Neural progenitor cell (in vitro differentiated cells): ENCODE data around the gene ANXA2. TPM values are rescaled to one million over a fixed set of nuclear protein-coding genes. Genes with fewer than 3 reads are reported as not detected.

Source experiments
- DNase-seq: peaks from one replicate; pipeline ENCODE4 v3.0.0-alpha.2; 2016; ENCODE audit warnings: low spot score
- H2AFZ ChIP-seq: fragments of 200-600 bp; sonication (generic); replicated peaks from 2 replicates; pipeline ENCODE4 v1.6.1; 2016; ENCODE audit warnings: antibody characterized with exemption
- H3F3A ChIP-seq: fragments of 200-600 bp; sonication (generic); 2 replicates; pipeline ENCODE4 v1.6.1; 2016; ENCODE audit warnings: antibody characterized with exemption, low read depth
- H3K27ac ChIP-seq: fragments of 200-600 bp; sonication (generic); 2 replicates; pipeline ENCODE4 v1.5.1; 2016; ENCODE audit warnings: mild to moderate bottlenecking
- H3K27me3 ChIP-seq: fragments of 200-600 bp; sonication (generic); 2 replicates; pipeline ENCODE4 v1.6.1; 2016; ENCODE audit warnings: mild to moderate bottlenecking, moderate library complexity
- H3K36me3 ChIP-seq: fragments of 200-600 bp; sonication (generic); 2 replicates; pipeline ENCODE4 v1.5.1; 2016
- H3K4me1 ChIP-seq: fragments of 200-600 bp; sonication (generic); 2 replicates; pipeline ENCODE4 v1.6.1; 2016; ENCODE audit warnings: mixed run types
- H3K4me2 ChIP-seq: fragments of 200-600 bp; sonication (generic); 2 replicates; pipeline ENCODE4 v1.6.1; 2016
- H3K4me3 ChIP-seq: fragments of 200-600 bp; sonication (generic); 2 replicates; pipeline ENCODE4 v1.5.1; 2016
- H3K79me2 ChIP-seq: fragments of 200-600 bp; sonication (generic); 2 replicates; pipeline ENCODE4 v1.6.1; 2016; ENCODE audit warnings: low read depth
- H3K9ac ChIP-seq: fragments of 200-600 bp; sonication (generic); 2 replicates; pipeline ENCODE4 v1.6.1; 2016
- H3K9me3 ChIP-seq: fragments of 200-600 bp; sonication (generic); 2 replicates; pipeline ENCODE4 v1.5.1; 2016; ENCODE audit warnings: low read depth
- H4K20me1 ChIP-seq: fragments of 200-600 bp; sonication (generic); 2 replicates; pipeline ENCODE4 v1.6.1; 2016; ENCODE audit warnings: low read depth
- H3K27ac Mint-ChIP-seq: 3 replicates; pipeline ENCODE4 v1.8.0; 2021; ENCODE audit warnings: mixed read lengths
- H3K27me3 Mint-ChIP-seq: 2 replicates; pipeline ENCODE4 v1.8.0; 2022; ENCODE audit warnings: low read depth, mild to moderate bottlenecking, inconsistent platforms, moderate library complexity, mixed read lengths; ENCODE audit not compliant: insufficient read depth
- H3K36me3 Mint-ChIP-seq: 3 replicates; pipeline ENCODE4 v1.8.0; 2021; ENCODE audit warnings: mixed read lengths
- H3K4me1 Mint-ChIP-seq: 3 replicates; pipeline ENCODE4 v1.8.0; 2021; ENCODE audit warnings: mixed read lengths
- H3K4me3 Mint-ChIP-seq: 3 replicates; pipeline ENCODE4 v1.8.0; 2021; ENCODE audit warnings: mild to moderate bottlenecking, moderate library complexity, mixed read lengths
- H3K9me3 Mint-ChIP-seq: 3 replicates; pipeline ENCODE4 v1.8.0; 2020; ENCODE audit warnings: mixed read lengths
- CTCF ChIP-seq: fragments of 200-600 bp; sonication (generic); IDR thresholded peaks from 2 replicates; pipeline ENCODE4 v1.5.1; 2017; ENCODE audit warnings: antibody characterized with exemption, mild to moderate bottlenecking
- EZH2 ChIP-seq: fragments of 200-600 bp; sonication (generic); IDR thresholded peaks from 2 replicates; pipeline ENCODE4 v1.6.1; 2017; ENCODE audit warnings: antibody characterized with exemption, mild to moderate bottlenecking, moderate library complexity
- EZH2phosphoT487 ChIP-seq: fragments of 200-600 bp; sonication (generic); IDR thresholded peaks from 2 replicates; pipeline ENCODE4 v1.6.1; 2017; ENCODE audit warnings: antibody characterized with exemption
- total RNA-seq: library from RNA; depleted of rRNA; stranded (reverse); fragments of >200 nt; gene quantifications from 2 replicates; pipeline ENCODE4 v1.2.3, GENCODE V29; 2015; ENCODE audit warnings: low replicate concordance

ANXA2 gene
- total RNA-seq, 1 donor from 2014 or later = 20.1 TPM

DNA sequence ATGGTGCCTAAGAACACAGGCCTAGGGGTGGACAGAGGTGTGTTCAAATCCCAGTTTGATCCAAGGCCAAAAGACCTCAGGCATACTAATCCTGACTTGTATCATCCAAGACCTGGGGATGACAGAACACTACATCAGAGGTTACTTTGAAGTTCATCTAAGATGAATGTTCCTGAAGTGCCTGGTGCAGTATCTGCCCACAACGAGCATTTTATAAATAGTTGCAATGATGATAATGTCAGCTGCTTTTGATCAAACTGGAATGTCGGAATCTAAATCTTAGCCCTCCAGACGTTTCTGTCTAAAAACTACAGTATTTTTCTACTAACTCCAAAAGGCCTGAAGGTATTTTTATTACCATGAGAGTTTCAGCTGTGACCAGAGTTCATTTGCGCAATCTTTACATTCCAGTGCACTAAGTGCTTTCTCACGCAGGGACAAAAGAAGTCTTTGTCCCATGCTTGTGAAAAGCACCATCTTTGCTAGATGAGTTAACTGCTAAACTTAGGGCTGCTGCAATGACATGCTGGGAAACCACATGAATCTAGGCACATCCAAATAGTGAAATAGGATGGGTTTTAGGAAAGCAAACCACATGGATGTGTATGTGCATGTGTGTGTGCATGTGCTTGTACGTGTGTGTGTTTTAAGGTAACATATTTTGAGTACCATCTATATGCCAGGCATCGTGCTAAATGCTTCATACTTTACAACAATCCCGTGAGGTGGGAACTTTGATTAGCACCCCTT lies 18.1 kb downstream of the ANXA2 start:
- no peaks in the 10 kb centered on the region for H3F3A ChIP-seq
- peaks cover 40% of the 10 kb centered on the region for H3K4me1 Mint-ChIP-seq
- H3K4me1 ChIP-seq = peaks cover 24% of the 10 kb centered on the region
- no peak overlapping the region for H3K4me3 ChIP-seq
- no peak overlapping the region for H2AFZ ChIP-seq
- H4K20me1 ChIP-seq = no peaks in the 10 kb centered on the region
- no peak overlapping the region for H3K9ac ChIP-seq
- no peaks in the 10 kb centered on the region for H3K9me3 Mint-ChIP-seq
- TF ChIP-seq CTCF (no peak), EZH2phosphoT487 (no peak), EZH2 (no peak)
- no peak overlapping the region for H3K4me3 Mint-ChIP-seq
- peak overlapping the region; percentile 60 for H3K27ac Mint-ChIP-seq
- H3K27ac ChIP-seq = no peak overlapping the region
- H3K27me3 Mint-ChIP-seq = peaks cover 2% of the 10 kb centered on the region
- no peaks in the 10 kb centered on the region for H3K36me3 ChIP-seq
- H3K4me2 ChIP-seq = peak overlapping the region; percentile 33
- DNase-seq = peak; percentile 74
- H3K79me2 ChIP-seq = no peaks in the 10 kb centered on the region
- no peaks in the 10 kb centered on the region for H3K9me3 ChIP-seq
- peaks cover 23% of the 10 kb centered on the region for H3K36me3 Mint-ChIP-seq
- peaks cover 45% of the 10 kb centered on the region for H3K27me3 ChIP-seq

DNA sequence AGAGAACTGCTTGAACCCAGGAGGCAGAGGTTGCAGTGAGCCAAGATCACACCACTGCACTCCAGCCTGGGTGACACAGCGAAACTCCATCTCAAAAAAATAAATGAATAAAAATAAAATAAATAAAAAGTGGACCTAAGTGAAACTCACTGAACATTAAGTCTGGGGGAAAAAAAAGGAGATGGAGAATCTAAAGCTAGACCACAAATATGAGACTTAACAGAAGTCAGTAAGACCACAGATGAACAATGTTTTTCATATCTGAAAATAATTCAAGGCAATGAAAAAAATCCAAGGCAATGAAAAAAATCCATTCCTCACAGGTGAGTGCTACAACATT lies 18.6 kb downstream of the ANXA2 start:
- Histone ChIP-seq H2AFZ (no peak overlapping the region), H3K36me3 (no peaks in the 10 kb centered on the region), H3F3A (no peaks in the 10 kb centered on the region), H3K4me1 (peaks cover 29% of the 10 kb centered on the region), H3K4me3 (no peak overlapping the region), H3K27ac (no peak overlapping the region), H3K9ac (no peak overlapping the region), H3K9me3 (no peaks in the 10 kb centered on the region), H4K20me1 (no peaks in the 10 kb centered on the region), H3K79me2 (no peaks in the 10 kb centered on the region), H3K4me2 (no peak overlapping the region), H3K27me3 (peaks cover 44% of the 10 kb centered on the region)
- no peak for DNase-seq
- Mint-ChIP-seq H3K9me3 (no peaks in the 10 kb centered on the region), H3K4me3 (no peak overlapping the region), H3K27me3 (peaks cover 3% of the 10 kb centered on the region), H3K4me1 (peaks cover 45% of the 10 kb centered on the region), H3K36me3 (peaks cover 23% of the 10 kb centered on the region), H3K27ac (peak overlapping the region; percentile 37)
- TF ChIP-seq EZH2phosphoT487 (no peak), CTCF (no peak), EZH2 (no peak)

GRCh38 chr15:60376677-60377095 lies 21.1 kb downstream of the ANXA2 start:
- Histone ChIP-seq H3F3A (no peaks in the 10 kb centered on the region), H3K9ac (no peak overlapping the region), H2AFZ (no peak overlapping the region), H4K20me1 (no peaks in the 10 kb centered on the region), H3K36me3 (no peaks in the 10 kb centered on the region), H3K9me3 (no peaks in the 10 kb centered on the region), H3K27ac (no peak overlapping the region), H3K27me3 (peaks cover 48% of the 10 kb centered on the region), H3K79me2 (no peaks in the 10 kb centered on the region), H3K4me1 (peaks cover 30% of the 10 kb centered on the region), H3K4me3 (no peak overlapping the region), H3K4me2 (no peak overlapping the region)
- Mint-ChIP-seq H3K9me3 (no peaks in the 10 kb centered on the region), H3K27me3 (peaks cover 4% of the 10 kb centered on the region), H3K4me3 (no peak overlapping the region), H3K4me1 (peaks cover 62% of the 10 kb centered on the region), H3K36me3 (peaks cover 15% of the 10 kb centered on the region), H3K27ac (peak overlapping the region; percentile 46)
- no peak for TF ChIP-seq EZH2
- no peak for DNase-seq

GRCh38 chr15:60375306-60375705 lies 22.5 kb downstream of the ANXA2 start:
- DNase-seq = no peak
- H3F3A ChIP-seq = no peaks in the 10 kb centered on the region
- Mint-ChIP-seq H3K27ac (peak overlapping the region; percentile 93), H3K36me3 (peaks cover 7% of the 10 kb centered on the region), H3K4me1 (peaks cover 73% of the 10 kb centered on the region), H3K27me3 (peaks cover 2% of the 10 kb centered on the region), H3K4me3 (no peak overlapping the region), H3K9me3 (no peaks in the 10 kb centered on the region)
- H3K9ac ChIP-seq = no peak overlapping the region
- H3K36me3 ChIP-seq = no peaks in the 10 kb centered on the region
- TF ChIP-seq CTCF = no peak
- TF ChIP-seq EZH2phosphoT487 = no peak
- TF ChIP-seq EZH2 = no peak
- no peaks in the 10 kb centered on the region for H3K9me3 ChIP-seq
- peaks cover 53% of the 10 kb centered on the region for H3K27me3 ChIP-seq
- no peak overlapping the region for H3K27ac ChIP-seq
- H3K4me3 ChIP-seq = no peak overlapping the region
- H3K4me2 ChIP-seq = no peak overlapping the region
- no peak overlapping the region for H2AFZ ChIP-seq
- no peaks in the 10 kb centered on the region for H4K20me1 ChIP-seq
- H3K4me1 ChIP-seq = peaks cover 30% of the 10 kb centered on the region
- no peaks in the 10 kb centered on the region for H3K79me2 ChIP-seq
